ENCODE results near the gene OR6B1. TPM values are rescaled to one million over a fixed set of nuclear protein-coding genes. Genes with fewer than 3 reads are reported as not detected.
"Not testable (repeated sequence)": the region's sequence is repeated elsewhere in the genome, so short reads cannot be mapped to it uniquely, and the experiment has no call there.

The OR6B1 gene
- total RNA-seq, 2 donors from 2014 or later, result not detected

- intact Hi-C loops (cut with DNase I), result no loop called here
These were observed 1.4 kb downstream of the OR6B1 start for GRCh38 chr7:144001543-144001942.

GRCh38 chr7:144004703-144005102 lies 4.6 kb downstream of the OR6B1 start:
- Histone ChIP-seq H3K27ac (no peak overlapping the region), H3K9me3 (no peaks in the 10 kb centered on the region), H3K27me3 (replicated peaks; ENCODE audit: insufficient read depth) (no peaks in the 10 kb centered on the region), H3K4me1 (replicated peaks) (no peaks in the 10 kb centered on the region), H3K36me3 (no peaks in the 10 kb centered on the region), H3K4me3 (no peak overlapping the region)
- intact Hi-C loops (cut with DNase I), result no loop called here
- TF ChIP-seq POLR2AphosphoS5 (IDR thresholded peaks at IDR 0.05) (no peak), CTCF (IDR thresholded peaks at IDR 0.05) (no peak), POLR2A (IDR thresholded peaks at IDR 0.05) (no peak)
- 86% methylated on average over 5 of the region's 5 CpGs for WGBS
- no peak for DNase-seq (ENCODE audit: low spot score)

More at GRCh38 chr7:144001543-144001942, 1.4 kb downstream of the OR6B1 start:
- H3K27me3 ChIP-seq (replicated peaks; ENCODE audit: insufficient read depth), result no peaks in the 10 kb centered on the region
- no peaks in the 10 kb centered on the region for H3K36me3 ChIP-seq
- H3K4me1 ChIP-seq (replicated peaks), result no peaks in the 10 kb centered on the region
- 74% methylated on average over 3 of the region's 3 CpGs for WGBS
- TF ChIP-seq CTCF (IDR thresholded peaks at IDR 0.05) (no peak), POLR2AphosphoS5 (IDR thresholded peaks at IDR 0.05) (no peak), POLR2A (IDR thresholded peaks at IDR 0.05) (no peak)
- no peak overlapping the region for H3K27ac ChIP-seq
- DNase-seq (ENCODE audit: low spot score), result no peak
- H3K9me3 ChIP-seq, result no peaks in the 10 kb centered on the region
- H3K4me3 ChIP-seq, result no peak overlapping the region

- H3K36me3 ChIP-seq, result no peaks in the 10 kb centered on the region
- intact Hi-C loops (cut with DNase I), result no loop called here
- TF ChIP-seq CTCF (IDR thresholded peaks at IDR 0.05) (no peak), POLR2AphosphoS5 (IDR thresholded peaks at IDR 0.05) (no peak), POLR2A (IDR thresholded peaks at IDR 0.05) (no peak)
- no peaks in the 10 kb centered on the region for H3K4me1 ChIP-seq (replicated peaks)
- H3K9me3 ChIP-seq, result no peaks in the 10 kb centered on the region
- no peak overlapping the region for H3K27ac ChIP-seq
- H3K27me3 ChIP-seq (replicated peaks; ENCODE audit: insufficient read depth), result no peaks in the 10 kb centered on the region
- no peak overlapping the region for H3K4me3 ChIP-seq
- DNase-seq (ENCODE audit: low spot score), result no peak
- WGBS, result 33% methylated on average over 1 of the region's 1 CpG
These were observed 6.0 kb downstream of the OR6B1 start for GRCh38 chr7:144006029-144006691.

GRCh38 chr7:144006692-144007042 lies 6.5 kb downstream of the OR6B1 start:
- Histone ChIP-seq H3K27ac (no peak overlapping the region), H3K4me3 (no peak overlapping the region), H3K27me3 (replicated peaks; ENCODE audit: insufficient read depth) (no peaks in the 10 kb centered on the region), H3K4me1 (replicated peaks) (no peaks in the 10 kb centered on the region), H3K9me3 (no peaks in the 10 kb centered on the region), H3K36me3 (no peaks in the 10 kb centered on the region)
- WGBS, result 100% methylated on average over 1 of the region's 1 CpG
- no peak for DNase-seq (ENCODE audit: low spot score)
- no peak for TF ChIP-seq POLR2AphosphoS5 (IDR thresholded peaks at IDR 0.05)
- intact Hi-C loops (cut with DNase I), result no loop called here

GRCh38 chr7:144009361-144009760 lies 9.2 kb downstream of the OR6B1 start:
- Histone ChIP-seq H3K36me3 (no peaks in the 10 kb centered on the region), H3K4me1 (replicated peaks) (no peaks in the 10 kb centered on the region), H3K27ac (no peak overlapping the region), H3K4me3 (no peak overlapping the region), H3K9me3 (no peaks in the 10 kb centered on the region), H3K27me3 (replicated peaks; ENCODE audit: insufficient read depth) (no peaks in the 10 kb centered on the region)
- TF ChIP-seq POLR2AphosphoS5 (IDR thresholded peaks at IDR 0.05) (no peak), POLR2A (IDR thresholded peaks at IDR 0.05) (no peak), CTCF (IDR thresholded peaks at IDR 0.05) (no peak)
- intact Hi-C loops (cut with DNase I), result no loop called here
- DNase-seq (ENCODE audit: low spot score), result no peak
- 77% methylated on average over 2 of the region's 2 CpGs for WGBS

- H3K9me3 ChIP-seq; H3K4me1 ChIP-seq (replicated peaks); DNase-seq (ENCODE audit: low spot score); H3K36me3 ChIP-seq; H3K4me3 ChIP-seq; H3K27ac ChIP-seq; intact Hi-C loops (cut with DNase I); H3K27me3 ChIP-seq (replicated peaks; ENCODE audit: insufficient read depth): not testable (repeated sequence)
These were observed 9.9 kb downstream of the OR6B1 start for GRCh38 chr7:144010061-144010460.

- DNase-seq (ENCODE audit: low spot score); H3K27ac ChIP-seq; H3K4me3 ChIP-seq; H3K9me3 ChIP-seq; H3K36me3 ChIP-seq; H3K4me1 ChIP-seq (replicated peaks); H3K27me3 ChIP-seq (replicated peaks; ENCODE audit: insufficient read depth); intact Hi-C loops (cut with DNase I): not testable (repeated sequence)
- WGBS, result 89% methylated on average over 1 of the region's 1 CpG
These were observed 10.7 kb downstream of the OR6B1 start for GRCh38 chr7:144010821-144011220.
